Omental fat pad (tissue), 4 donors: ENCODE measurements around the gene MRPS30. TPM values are rescaled to one million over a fixed set of nuclear protein-coding genes. Genes with fewer than 3 reads are reported as not detected.
"Not testable (repeated sequence)": the region's sequence is repeated elsewhere in the genome, so short reads cannot be mapped to it uniquely, and the experiment has no call there.

Experiments used
- ATAC-seq: fragments of 150-250 bp; one replicate; pipeline ENCODE4 v1.9.1; 2016; ENCODE audit warnings: mild to moderate bottlenecking, moderate library complexity; ENCODE audit not compliant: low FRiP score
- DNase-seq: peaks from one replicate; pipeline ENCODE4 v3.0.0-alpha.2; 2019; ENCODE audit warnings: low spot score
- CTCF ChIP-seq, 3 donors: fragments of 450-650 bp; IDR thresholded peaks; one replicate each; pipeline ENCODE4 v1.5.1; 2016 to 2017; ENCODE audit warnings: antibody characterized with exemption in 3 of 3, mild to moderate bottlenecking in 3 of 3, moderate library complexity in 2 of 3
- total RNA-seq, 4 donors: library from RNA; depleted of rRNA; stranded (reverse); fragments of >200 nt; gene quantifications; one replicate each; pipeline ENCODE4 v1.1.0, GENCODE V29; 2016

The MRPS30 gene
- total RNA-seq, 4 donors from 2014 or later: 47.0 to 60.8 (median 54.0) TPM

GRCh38 chr5:44806608-44807007 lies 2.1 kb upstream of the MRPS30 start:
- no peak for TF ChIP-seq CTCF (IDR thresholded peaks at IDR 0.05)
- no peak for ATAC-seq
- no peak for DNase-seq

DNA sequence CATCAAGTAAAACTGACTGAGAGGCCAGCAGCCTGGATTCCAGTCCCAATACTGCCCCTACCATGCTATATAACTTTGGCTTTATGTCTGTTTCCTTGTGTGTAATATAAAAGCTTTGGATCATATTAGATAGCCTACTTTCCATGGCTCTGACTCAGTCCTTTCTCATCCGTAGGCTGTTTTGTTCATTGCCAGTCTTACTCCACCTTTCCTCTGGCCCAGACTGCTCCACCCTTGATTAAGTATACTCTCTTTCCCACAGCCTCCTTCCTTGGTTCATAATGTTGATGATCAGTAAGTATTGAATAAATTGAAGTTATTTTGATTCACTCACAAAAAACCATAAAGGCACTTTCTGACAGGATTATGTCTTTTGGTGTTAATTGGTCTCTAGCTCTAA lies 1.5 kb upstream of the MRPS30 start:
- DNase-seq (no peak), ATAC-seq (no peak)
- no peak for TF ChIP-seq CTCF (IDR thresholded peaks at IDR 0.05)

GRCh38 chr5:44809215-44809955 lies 638 bp downstream of the MRPS30 start:
- DNase-seq (no peak), ATAC-seq (peak; percentile 63)
- no peak for TF ChIP-seq CTCF (IDR thresholded peaks at IDR 0.05)

- no peak for TF ChIP-seq CTCF (IDR thresholded peaks at IDR 0.05)
- no peak for DNase-seq
- no peak for ATAC-seq
Observed at GRCh38 chr5:44809956-44810420, 1.2 kb downstream of the MRPS30 start.

DNA sequence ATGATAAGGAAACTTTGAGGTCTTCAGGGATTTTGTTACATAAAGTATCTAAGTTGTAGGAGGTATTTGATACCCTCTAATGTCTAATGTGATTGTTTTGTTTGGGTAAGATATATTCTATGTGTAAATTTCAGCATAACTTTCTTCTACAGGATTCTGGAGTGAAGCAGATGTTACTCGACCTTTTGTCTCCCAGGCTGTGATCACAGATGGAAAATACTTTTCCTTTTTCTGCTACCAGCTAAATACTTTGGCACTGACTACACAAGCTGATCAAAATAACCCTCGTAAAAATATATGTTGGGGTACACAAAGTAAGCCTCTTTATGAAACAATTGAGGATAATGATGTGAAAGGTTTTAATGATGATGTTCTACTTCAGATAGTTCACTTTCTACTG lies 6.0 kb downstream of the MRPS30 start:
- no peak for TF ChIP-seq CTCF (IDR thresholded peaks at IDR 0.05)
- DNase-seq (no peak), ATAC-seq (no peak)

GRCh38 chr5:44821164-44821563 lies 12.4 kb downstream of the MRPS30 start:
- DNase-seq: no peak
- ATAC-seq: no peak
- TF ChIP-seq CTCF (IDR thresholded peaks at IDR 0.05): no peak

DNA sequence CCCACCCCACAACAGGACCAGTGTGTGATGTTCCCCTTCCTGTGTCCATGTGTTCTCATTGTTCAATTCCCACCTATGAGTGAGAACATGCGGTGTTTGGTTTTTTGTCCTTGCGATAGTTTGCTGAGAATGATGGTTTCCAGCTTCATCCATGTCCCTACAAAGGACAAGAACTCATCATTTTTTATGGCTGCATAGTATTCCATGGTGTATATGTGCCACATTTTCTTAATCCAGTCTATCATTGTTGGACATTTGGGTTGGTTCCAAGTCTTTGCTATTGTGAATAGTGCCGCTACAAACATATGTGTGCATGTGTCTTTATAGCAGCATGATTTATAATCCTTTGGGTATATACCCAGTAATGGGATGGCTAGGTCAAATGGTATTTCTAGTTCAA lies 15.9 kb downstream of the MRPS30 start:
- ATAC-seq, DNase-seq: not testable (repeated sequence)
